Measurements from ENCODE around the gene CDH20. TPM values are rescaled to one million over a fixed set of nuclear protein-coding genes. Genes with fewer than 3 reads are reported as not detected.

CDH20 gene
- polyA plus RNA-seq, 2 of the 4 experiments (the other 2 are of a cell fraction), result not detected

DNA sequence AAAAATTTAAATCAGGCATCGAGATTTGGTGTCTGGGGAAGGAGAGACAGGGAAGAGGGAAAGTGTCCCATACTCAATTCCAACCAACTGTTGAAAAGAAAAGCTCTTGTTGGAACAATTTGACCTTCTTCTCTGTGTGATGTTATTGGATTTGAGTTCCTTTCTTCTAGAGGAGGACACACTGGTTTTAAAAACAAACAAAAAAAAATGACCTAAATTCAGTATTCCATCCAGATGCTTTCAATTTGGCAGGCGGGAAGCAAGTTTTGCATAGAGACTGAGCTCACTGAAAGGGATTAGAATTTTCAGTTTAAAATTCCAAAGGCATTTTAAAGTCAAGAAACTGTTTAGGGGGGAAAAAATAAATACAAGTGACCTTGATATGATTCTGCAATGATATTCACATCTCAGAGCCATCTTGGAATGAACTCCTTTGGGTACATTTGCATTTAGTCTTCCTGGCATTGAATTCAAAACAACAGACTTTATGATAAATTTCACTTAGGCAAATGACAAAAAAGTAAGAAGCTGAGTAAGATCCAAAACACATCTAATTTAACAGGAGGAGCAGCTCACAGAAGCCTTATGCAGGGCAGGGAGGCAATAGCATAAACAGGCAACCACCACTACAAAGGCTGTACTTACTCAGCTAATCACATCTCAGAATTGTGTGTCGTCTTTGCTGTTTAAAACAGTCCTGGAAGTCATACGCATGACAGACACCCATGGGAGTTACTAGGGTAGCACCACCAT is 126.8 kb downstream of the CDH20 start:
- Histone ChIP-seq H3K4me2 (no peak overlapping the region), H3K27ac (no peak overlapping the region), H3K4me1 (no peaks in the 10 kb centered on the region), H3K9me3 (no peaks in the 10 kb centered on the region), H3K4me3 (no peak overlapping the region)
- DNase-seq (ENCODE audit: low read depth in 1 of 2, low spot score in 1 of 2) (no peak), FAIRE-seq (no peak), ATAC-seq (no peak)
- 14% methylated on average over 4 of the region's 4 CpGs for WGBS (ENCODE audit: missing lambda C conversion rate)
- POLR2A ChIA-PET, result interaction anchor here (0.6 kb wide), 1 partner anchor 9 kb away, joined by 3 read pairs; no protein-coding TSS in a partner anchor
- CTCF ChIA-PET, result no interaction called here
- TF ChIP-seq CBX8 (IDR thresholded peaks at IDR 0.05) (no peak), RCOR1 (IDR thresholded peaks at IDR 0.05; ENCODE audit: low read depth, low read length) (no peak), FOSB (CRISPR knock-in tag; IDR thresholded peaks at IDR 0.05) (no peak), NFE2L2 (conservative IDR thresholded peaks at IDR 0.05; ENCODE audit: low read length) (no peak), SMC3 (IDR thresholded peaks at IDR 0.05) (no peak), GATA3 (IDR thresholded peaks at IDR 0.05; ENCODE audit: borderline replicate concordance) (no peak), ZC3H11A (IDR thresholded peaks at IDR 0.05) (no peak), HOXA7 (CRISPR knock-in tag; IDR thresholded peaks at IDR 0.05) (no peak), FOSL2 (IDR thresholded peaks at IDR 0.05) (no peak), FOSL2 (CRISPR knock-in tag; IDR thresholded peaks at IDR 0.05) (no peak), RFX5 (IDR thresholded peaks at IDR 0.05) (no peak), ESRRA (IDR thresholded peaks at IDR 0.05; ENCODE audit: borderline replicate concordance, low read length) (no peak), TP53 (CRISPR knock-in tag; IDR thresholded peaks at IDR 0.05) (no peak), EHMT2 (IDR thresholded peaks at IDR 0.05; ENCODE audit: low read depth) (no peak), CHD2 (IDR thresholded peaks at IDR 0.05; ENCODE audit: low read length, partially characterized antibody) (no peak), HOXB5 (CRISPR knock-in tag; IDR thresholded peaks at IDR 0.05) (no peak)
- TF ChIP-seq, protein P1, sequence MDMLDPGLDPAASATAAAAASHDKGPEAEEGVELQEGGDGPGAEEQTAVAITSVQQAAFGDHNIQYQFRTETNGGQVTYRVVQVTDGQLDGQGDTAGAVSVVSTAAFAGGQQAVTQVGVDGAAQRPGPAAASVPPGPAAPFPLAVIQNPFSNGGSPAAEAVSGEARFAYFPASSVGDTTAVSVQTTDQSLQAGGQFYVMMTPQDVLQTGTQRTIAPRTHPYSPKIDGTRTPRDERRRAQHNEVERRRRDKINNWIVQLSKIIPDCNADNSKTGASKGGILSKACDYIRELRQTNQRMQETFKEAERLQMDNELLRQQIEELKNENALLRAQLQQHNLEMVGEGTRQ (IDR thresholded peaks at IDR 0.05), result no peak
- TF ChIP-seq, protein P2, sequence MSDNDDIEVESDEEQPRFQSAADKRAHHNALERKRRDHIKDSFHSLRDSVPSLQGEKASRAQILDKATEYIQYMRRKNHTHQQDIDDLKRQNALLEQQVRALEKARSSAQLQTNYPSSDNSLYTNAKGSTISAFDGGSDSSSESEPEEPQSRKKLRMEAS (IDR thresholded peaks at IDR 0.05), result no peak
- TF ChIP-seq, protein P3, sequence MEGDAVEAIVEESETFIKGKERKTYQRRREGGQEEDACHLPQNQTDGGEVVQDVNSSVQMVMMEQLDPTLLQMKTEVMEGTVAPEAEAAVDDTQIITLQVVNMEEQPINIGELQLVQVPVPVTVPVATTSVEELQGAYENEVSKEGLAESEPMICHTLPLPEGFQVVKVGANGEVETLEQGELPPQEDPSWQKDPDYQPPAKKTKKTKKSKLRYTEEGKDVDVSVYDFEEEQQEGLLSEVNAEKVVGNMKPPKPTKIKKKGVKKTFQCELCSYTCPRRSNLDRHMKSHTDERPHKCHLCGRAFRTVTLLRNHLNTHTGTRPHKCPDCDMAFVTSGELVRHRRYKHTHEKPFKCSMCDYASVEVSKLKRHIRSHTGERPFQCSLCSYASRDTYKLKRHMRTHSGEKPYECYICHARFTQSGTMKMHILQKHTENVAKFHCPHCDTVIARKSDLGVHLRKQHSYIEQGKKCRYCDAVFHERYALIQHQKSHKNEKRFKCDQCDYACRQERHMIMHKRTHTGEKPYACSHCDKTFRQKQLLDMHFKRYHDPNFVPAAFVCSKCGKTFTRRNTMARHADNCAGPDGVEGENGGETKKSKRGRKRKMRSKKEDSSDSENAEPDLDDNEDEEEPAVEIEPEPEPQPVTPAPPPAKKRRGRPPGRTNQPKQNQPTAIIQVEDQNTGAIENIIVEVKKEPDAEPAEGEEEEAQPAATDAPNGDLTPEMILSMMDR (IDR thresholded peaks at IDR 0.05), result no peak

DNA sequence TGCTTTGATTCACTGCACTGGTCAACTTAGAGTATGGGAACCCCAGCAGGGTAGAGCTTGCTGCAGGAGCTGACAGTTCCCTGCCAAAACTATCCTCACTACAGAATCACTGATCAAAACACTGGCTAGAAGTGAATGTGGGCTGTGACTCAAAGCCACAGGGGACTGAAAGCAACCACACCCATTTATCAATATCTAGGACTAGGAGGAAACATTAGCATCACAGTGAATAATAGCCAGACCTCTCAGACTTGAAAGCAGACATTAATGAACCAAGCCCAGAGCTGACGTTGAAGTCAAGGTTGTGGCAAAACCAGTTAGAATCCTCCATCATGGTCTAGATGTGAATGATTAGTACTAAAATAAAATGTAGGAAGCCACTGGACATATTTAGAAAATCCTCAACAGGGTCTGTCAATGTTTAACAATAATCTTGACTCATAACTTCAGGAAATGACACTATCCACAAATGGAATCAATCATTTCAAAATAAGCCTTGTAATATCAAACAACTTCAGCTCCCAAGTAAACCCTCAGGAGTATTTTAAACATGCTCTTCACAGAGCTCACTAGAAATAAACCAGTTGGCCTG is 131.4 kb downstream of the CDH20 start:
- FAIRE-seq (no peak), ATAC-seq (no peak), DNase-seq (ENCODE audit: low read depth in 1 of 2, low spot score in 1 of 2) (no peak)
- Histone ChIP-seq H3K27ac (no peak overlapping the region), H3K4me1 (no peaks in the 10 kb centered on the region), H3K9me3 (no peaks in the 10 kb centered on the region), H3K4me3 (no peak overlapping the region), H3K4me2 (no peak overlapping the region)
- WGBS (ENCODE audit: missing lambda C conversion rate), result 13% methylated on average over 1 of the region's 1 CpG
- CTCF ChIA-PET, result no interaction called here
- no peak for TF ChIP-seq GATA3 (IDR thresholded peaks at IDR 0.05; ENCODE audit: borderline replicate concordance)
- TF ChIP-seq, protein P4, sequence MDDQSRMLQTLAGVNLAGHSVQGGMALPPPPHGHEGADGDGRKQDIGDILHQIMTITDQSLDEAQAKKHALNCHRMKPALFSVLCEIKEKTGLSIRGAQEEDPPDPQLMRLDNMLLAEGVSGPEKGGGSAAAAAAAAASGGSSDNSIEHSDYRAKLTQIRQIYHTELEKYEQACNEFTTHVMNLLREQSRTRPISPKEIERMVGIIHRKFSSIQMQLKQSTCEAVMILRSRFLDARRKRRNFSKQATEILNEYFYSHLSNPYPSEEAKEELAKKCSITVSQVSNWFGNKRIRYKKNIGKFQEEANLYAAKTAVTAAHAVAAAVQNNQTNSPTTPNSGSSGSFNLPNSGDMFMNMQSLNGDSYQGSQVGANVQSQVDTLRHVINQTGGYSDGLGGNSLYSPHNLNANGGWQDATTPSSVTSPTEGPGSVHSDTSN (IDR thresholded peaks at IDR 0.05), result no peak
- TF ChIP-seq RFX5 (IDR thresholded peaks at IDR 0.05), result no peak
- no peak for TF ChIP-seq HOXB5 (CRISPR knock-in tag; IDR thresholded peaks at IDR 0.05)
- no peak for TF ChIP-seq RAD21 (conservative IDR thresholded peaks at IDR 0.05 in 1 of 2, IDR thresholded peaks at IDR 0.05 in 1 of 2)
- TF ChIP-seq, protein P2 (IDR thresholded peaks at IDR 0.05), result no peak
- TF ChIP-seq, protein P5, sequence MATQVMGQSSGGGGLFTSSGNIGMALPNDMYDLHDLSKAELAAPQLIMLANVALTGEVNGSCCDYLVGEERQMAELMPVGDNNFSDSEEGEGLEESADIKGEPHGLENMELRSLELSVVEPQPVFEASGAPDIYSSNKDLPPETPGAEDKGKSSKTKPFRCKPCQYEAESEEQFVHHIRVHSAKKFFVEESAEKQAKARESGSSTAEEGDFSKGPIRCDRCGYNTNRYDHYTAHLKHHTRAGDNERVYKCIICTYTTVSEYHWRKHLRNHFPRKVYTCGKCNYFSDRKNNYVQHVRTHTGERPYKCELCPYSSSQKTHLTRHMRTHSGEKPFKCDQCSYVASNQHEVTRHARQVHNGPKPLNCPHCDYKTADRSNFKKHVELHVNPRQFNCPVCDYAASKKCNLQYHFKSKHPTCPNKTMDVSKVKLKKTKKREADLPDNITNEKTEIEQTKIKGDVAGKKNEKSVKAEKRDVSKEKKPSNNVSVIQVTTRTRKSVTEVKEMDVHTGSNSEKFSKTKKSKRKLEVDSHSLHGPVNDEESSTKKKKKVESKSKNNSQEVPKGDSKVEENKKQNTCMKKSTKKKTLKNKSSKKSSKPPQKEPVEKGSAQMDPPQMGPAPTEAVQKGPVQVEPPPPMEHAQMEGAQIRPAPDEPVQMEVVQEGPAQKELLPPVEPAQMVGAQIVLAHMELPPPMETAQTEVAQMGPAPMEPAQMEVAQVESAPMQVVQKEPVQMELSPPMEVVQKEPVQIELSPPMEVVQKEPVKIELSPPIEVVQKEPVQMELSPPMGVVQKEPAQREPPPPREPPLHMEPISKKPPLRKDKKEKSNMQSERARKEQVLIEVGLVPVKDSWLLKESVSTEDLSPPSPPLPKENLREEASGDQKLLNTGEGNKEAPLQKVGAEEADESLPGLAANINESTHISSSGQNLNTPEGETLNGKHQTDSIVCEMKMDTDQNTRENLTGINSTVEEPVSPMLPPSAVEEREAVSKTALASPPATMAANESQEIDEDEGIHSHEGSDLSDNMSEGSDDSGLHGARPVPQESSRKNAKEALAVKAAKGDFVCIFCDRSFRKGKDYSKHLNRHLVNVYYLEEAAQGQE (IDR thresholded peaks at IDR 0.05), result no peak
- no peak for TF ChIP-seq ZFP36 (IDR thresholded peaks at IDR 0.05; ENCODE audit: borderline replicate concordance, partially characterized antibody)
- no peak for TF ChIP-seq POLR2A (IDR thresholded peaks at IDR 0.05; ENCODE audit: low read length)
- TF ChIP-seq, protein P6, sequence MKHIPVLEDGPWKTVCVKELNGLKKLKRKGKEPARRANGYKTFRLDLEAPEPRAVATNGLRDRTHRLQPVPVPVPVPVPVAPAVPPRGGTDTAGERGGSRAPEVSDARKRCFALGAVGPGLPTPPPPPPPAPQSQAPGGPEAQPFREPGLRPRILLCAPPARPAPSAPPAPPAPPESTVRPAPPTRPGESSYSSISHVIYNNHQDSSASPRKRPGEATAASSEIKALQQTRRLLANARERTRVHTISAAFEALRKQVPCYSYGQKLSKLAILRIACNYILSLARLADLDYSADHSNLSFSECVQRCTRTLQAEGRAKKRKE (CRISPR knock-in tag; IDR thresholded peaks at IDR 0.05; ENCODE audit: low read depth), result no peak
- POLR2A ChIA-PET, result no interaction called here

Measured in A549 (cell line).